PC-9 (cell line): ENCODE measurements around the gene ERG.

Experiments used
- CTCF ChIP-seq: fragments of 200-600 bp; sonication (generic); conservative IDR thresholded peaks from 2 replicates; pipeline ENCODE4 v1.6.1; 2017; ENCODE audit warnings: mixed run types, antibody characterized with exemption, mild to moderate bottlenecking, moderate library complexity
- EZH2 ChIP-seq: fragments of 200-600 bp; sonication (generic); IDR thresholded peaks from 2 replicates; pipeline ENCODE4 v1.8.0; 2017; ENCODE audit warnings: antibody characterized with exemption, low read depth

GRCh38 chr21:38471766-38472165 is 26.5 kb downstream of the ERG start:
- TF ChIP-seq CTCF: no peak
- no peak for TF ChIP-seq EZH2
